ENCODE data around the gene ARMH2.

The ARMH2 gene

GRCh38 chr6:24829657-24830056 lies 30.9 kb upstream of the ARMH2 start:
- CTCF ChIA-PET = interaction anchor here (1.0 to 1.2 kb wide), 2 partner anchors 53 to 188 kb away, joined by 3 read pairs; no protein-coding TSS in a partner anchor
- POLR2A ChIA-PET = no interaction called here
- Histone ChIP-seq H3K4me1 (ENCODE audit: control extremely low read depth in 1 of 4, control insufficient read depth in 4 of 4, insufficient read depth in 4 of 4, low read length in 3 of 4) (no peaks in the 10 kb centered on the region), H3K36me3 (ENCODE audit: control insufficient read depth in 4 of 4, insufficient read depth in 4 of 4, low read length in 3 of 4) (peaks cover 30 to 92% (median 37%) of the 10 kb centered on the region in 4 experiments), H3K9me3 (ENCODE audit: control extremely low read depth in 1 of 5, control insufficient read depth in 4 of 5, insufficient read depth in 2 of 5, low read depth in 1 of 5, low read length in 4 of 5) (peaks cover 0 to 3% (median 0%) of the 10 kb centered on the region in 5 experiments), H3K27ac (ENCODE audit: insufficient read depth in 1 of 2, low read depth in 1 of 2, low read length in 2 of 2, poor library complexity in 1 of 2, severe bottlenecking in 2 of 2) (no peak overlapping the region), H3K4me3 (ENCODE audit: control insufficient read depth in 1 of 7, extremely low read depth in 1 of 7, insufficient read depth in 4 of 7, low read depth in 2 of 7, low read length in 6 of 7) (no peak overlapping the region), H3K27me3 (replicated peaks in 2 of 5; ENCODE audit: control insufficient read depth in 4 of 5, insufficient read depth in 5 of 5, low read length in 4 of 5) (no peaks in the 10 kb centered on the region)
- DNase-seq = no peak
- no CpG with 5 or more reads among the region's 3 CpGs for WGBS (ENCODE audit: insufficient coverage)

GRCh38 chr6:24827970-24828369 lies 29.3 kb upstream of the ARMH2 start:
- H3K9me3 ChIP-seq (ENCODE audit: control extremely low read depth in 1 of 5, control insufficient read depth in 4 of 5, insufficient read depth in 2 of 5, low read depth in 1 of 5, low read length in 4 of 5) = no peaks in the 10 kb centered on the region
- no peak overlapping the region for H3K27ac ChIP-seq (ENCODE audit: insufficient read depth in 1 of 2, low read depth in 1 of 2, low read length in 2 of 2, poor library complexity in 1 of 2, severe bottlenecking in 2 of 2)
- DNase-seq = no peak
- H3K27me3 ChIP-seq (replicated peaks in 2 of 5; ENCODE audit: control insufficient read depth in 4 of 5, insufficient read depth in 5 of 5, low read length in 4 of 5) = no peaks in the 10 kb centered on the region
- H3K36me3 ChIP-seq (ENCODE audit: control insufficient read depth in 4 of 4, insufficient read depth in 4 of 4, low read length in 3 of 4) = peaks cover 26 to 92% (median 43%) of the 10 kb centered on the region in 4 experiments
- CTCF ChIA-PET = no interaction called here
- WGBS (ENCODE audit: insufficient coverage) = 89% methylated on average over 5 of the region's 8 CpGs
- no peak overlapping the region for H3K4me3 ChIP-seq (ENCODE audit: control insufficient read depth in 1 of 7, extremely low read depth in 1 of 7, insufficient read depth in 4 of 7, low read depth in 2 of 7, low read length in 6 of 7)
- no peaks in the 10 kb centered on the region for H3K4me1 ChIP-seq (ENCODE audit: control extremely low read depth in 1 of 4, control insufficient read depth in 4 of 4, insufficient read depth in 4 of 4, low read length in 3 of 4)
- POLR2A ChIA-PET = no interaction called here

GRCh38 chr6:24827162-24827561 lies 28.4 kb upstream of the ARMH2 start:
- ChIA-PET POLR2A (no interaction called here), CTCF (no interaction called here)
- Histone ChIP-seq H3K27ac (ENCODE audit: insufficient read depth in 1 of 2, low read depth in 1 of 2, low read length in 2 of 2, poor library complexity in 1 of 2, severe bottlenecking in 2 of 2) (no peak overlapping the region), H3K27me3 (replicated peaks in 2 of 5; ENCODE audit: control insufficient read depth in 4 of 5, insufficient read depth in 5 of 5, low read length in 4 of 5) (no peaks in the 10 kb centered on the region), H3K4me3 (ENCODE audit: control insufficient read depth in 1 of 7, extremely low read depth in 1 of 7, insufficient read depth in 4 of 7, low read depth in 2 of 7, low read length in 6 of 7) (no peak overlapping the region), H3K9me3 (ENCODE audit: control extremely low read depth in 1 of 5, control insufficient read depth in 4 of 5, insufficient read depth in 2 of 5, low read depth in 1 of 5, low read length in 4 of 5) (no peaks in the 10 kb centered on the region), H3K36me3 (ENCODE audit: control insufficient read depth in 4 of 4, insufficient read depth in 4 of 4, low read length in 3 of 4) (peaks cover 21 to 88% (median 42%) of the 10 kb centered on the region in 4 experiments), H3K4me1 (ENCODE audit: control extremely low read depth in 1 of 4, control insufficient read depth in 4 of 4, insufficient read depth in 4 of 4, low read length in 3 of 4) (no peaks in the 10 kb centered on the region)
- no peak for DNase-seq
- WGBS (ENCODE audit: insufficient coverage) = no CpG with 5 or more reads among the region's 3 CpGs

- WGBS (ENCODE audit: insufficient coverage) = 100% methylated on average over 2 of the region's 2 CpGs
Observed at GRCh38 chr6:24825130-24825630, 26.5 kb upstream of the ARMH2 start.

GRCh38 chr6:24824142-24824938 lies 25.6 kb upstream of the ARMH2 start:
- no peaks in the 10 kb centered on the region for H3K9me3 ChIP-seq (ENCODE audit: control extremely low read depth in 1 of 5, control insufficient read depth in 4 of 5, insufficient read depth in 2 of 5, low read depth in 1 of 5, low read length in 4 of 5)
- DNase-seq = no peak
- WGBS (ENCODE audit: insufficient coverage) = 100% methylated on average over 3 of the region's 6 CpGs
- H3K4me1 ChIP-seq (ENCODE audit: control extremely low read depth in 1 of 4, control insufficient read depth in 4 of 4, insufficient read depth in 4 of 4, low read length in 3 of 4) = no peaks in the 10 kb centered on the region
- ChIA-PET CTCF (interaction anchor here (1.5 kb wide), 1 partner anchor 20 kb away, joined by 4 read pairs; no protein-coding TSS in a partner anchor), POLR2A (no interaction called here)
- peaks cover 16 to 72% (median 34%) of the 10 kb centered on the region in 4 experiments for H3K36me3 ChIP-seq (ENCODE audit: control insufficient read depth in 4 of 4, insufficient read depth in 4 of 4, low read length in 3 of 4)
- no peak overlapping the region for H3K27ac ChIP-seq (ENCODE audit: insufficient read depth in 1 of 2, low read depth in 1 of 2, low read length in 2 of 2, poor library complexity in 1 of 2, severe bottlenecking in 2 of 2)
- H3K4me3 ChIP-seq (ENCODE audit: control insufficient read depth in 1 of 7, extremely low read depth in 1 of 7, insufficient read depth in 4 of 7, low read depth in 2 of 7, low read length in 6 of 7) = no peak overlapping the region
- no peaks in the 10 kb centered on the region for H3K27me3 ChIP-seq (replicated peaks in 2 of 5; ENCODE audit: control insufficient read depth in 4 of 5, insufficient read depth in 5 of 5, low read length in 4 of 5)

More at GRCh38 chr6:24825130-24825630, 26.5 kb upstream of the ARMH2 start:
- H3K4me1 ChIP-seq (ENCODE audit: control extremely low read depth in 1 of 4, control insufficient read depth in 4 of 4, insufficient read depth in 4 of 4, low read length in 3 of 4) = no peaks in the 10 kb centered on the region
- no peak for DNase-seq
- H3K27me3 ChIP-seq (replicated peaks in 2 of 5; ENCODE audit: control insufficient read depth in 4 of 5, insufficient read depth in 5 of 5, low read length in 4 of 5) = no peaks in the 10 kb centered on the region
- ChIA-PET CTCF (no interaction called here), POLR2A (no interaction called here)
- H3K4me3 ChIP-seq (ENCODE audit: control insufficient read depth in 1 of 7, extremely low read depth in 1 of 7, insufficient read depth in 4 of 7, low read depth in 2 of 7, low read length in 6 of 7) = no peak overlapping the region
- H3K36me3 ChIP-seq (ENCODE audit: control insufficient read depth in 4 of 4, insufficient read depth in 4 of 4, low read length in 3 of 4) = peaks cover 22 to 80% (median 33%) of the 10 kb centered on the region in 4 experiments
- H3K9me3 ChIP-seq (ENCODE audit: control extremely low read depth in 1 of 5, control insufficient read depth in 4 of 5, insufficient read depth in 2 of 5, low read depth in 1 of 5, low read length in 4 of 5) = no peaks in the 10 kb centered on the region
- H3K27ac ChIP-seq (ENCODE audit: insufficient read depth in 1 of 2, low read depth in 1 of 2, low read length in 2 of 2, poor library complexity in 1 of 2, severe bottlenecking in 2 of 2) = no peak overlapping the region

- CTCF ChIA-PET = interaction anchor here (0.8 to 2.0 kb wide), 3 partner anchors 15 to 251 kb away, joined by 3 to 5 read pairs (median 3); partner anchors contain the start of gene GMNN
Observed at GRCh38 chr6:24823185-24823584, 24.5 kb upstream of the ARMH2 start.

GRCh38 chr6:24822696-24823095 lies 24.0 kb upstream of the ARMH2 start:
- Histone ChIP-seq H3K27ac (ENCODE audit: insufficient read depth in 1 of 2, low read depth in 1 of 2, low read length in 2 of 2, poor library complexity in 1 of 2, severe bottlenecking in 2 of 2) (no peak overlapping the region), H3K27me3 (replicated peaks in 2 of 5; ENCODE audit: control insufficient read depth in 4 of 5, insufficient read depth in 5 of 5, low read length in 4 of 5) (no peaks in the 10 kb centered on the region), H3K9me3 (ENCODE audit: control extremely low read depth in 1 of 5, control insufficient read depth in 4 of 5, insufficient read depth in 2 of 5, low read depth in 1 of 5, low read length in 4 of 5) (no peaks in the 10 kb centered on the region), H3K4me1 (ENCODE audit: control extremely low read depth in 1 of 4, control insufficient read depth in 4 of 4, insufficient read depth in 4 of 4, low read length in 3 of 4) (no peaks in the 10 kb centered on the region), H3K4me3 (ENCODE audit: control insufficient read depth in 1 of 7, extremely low read depth in 1 of 7, insufficient read depth in 4 of 7, low read depth in 2 of 7, low read length in 6 of 7) (no peak overlapping the region), H3K36me3 (ENCODE audit: control insufficient read depth in 4 of 4, insufficient read depth in 4 of 4, low read length in 3 of 4) (peaks cover 12 to 71% (median 35%) of the 10 kb centered on the region in 4 experiments)
- POLR2A ChIA-PET = no interaction called here
- CTCF ChIA-PET = interaction anchor here (0.8 to 2.0 kb wide), 3 partner anchors 15 to 251 kb away, joined by 3 to 5 read pairs (median 3); partner anchors contain the start of gene GMNN
- 100% methylated on average over 6 of the region's 6 CpGs for WGBS (ENCODE audit: insufficient coverage)
- DNase-seq = no peak

More at GRCh38 chr6:24823185-24823584, 24.5 kb upstream of the ARMH2 start:
- H3K27me3 ChIP-seq (replicated peaks in 2 of 5; ENCODE audit: control insufficient read depth in 4 of 5, insufficient read depth in 5 of 5, low read length in 4 of 5) = no peaks in the 10 kb centered on the region
- peaks cover 16 to 74% (median 38%) of the 10 kb centered on the region in 4 experiments for H3K36me3 ChIP-seq (ENCODE audit: control insufficient read depth in 4 of 4, insufficient read depth in 4 of 4, low read length in 3 of 4)
- no peak overlapping the region for H3K27ac ChIP-seq (ENCODE audit: insufficient read depth in 1 of 2, low read depth in 1 of 2, low read length in 2 of 2, poor library complexity in 1 of 2, severe bottlenecking in 2 of 2)
- 100% methylated on average over 2 of the region's 2 CpGs for WGBS (ENCODE audit: insufficient coverage)
- POLR2A ChIA-PET = no interaction called here
- H3K4me1 ChIP-seq (ENCODE audit: control extremely low read depth in 1 of 4, control insufficient read depth in 4 of 4, insufficient read depth in 4 of 4, low read length in 3 of 4) = no peaks in the 10 kb centered on the region
- H3K4me3 ChIP-seq (ENCODE audit: control insufficient read depth in 1 of 7, extremely low read depth in 1 of 7, insufficient read depth in 4 of 7, low read depth in 2 of 7, low read length in 6 of 7) = no peak overlapping the region
- H3K9me3 ChIP-seq (ENCODE audit: control extremely low read depth in 1 of 5, control insufficient read depth in 4 of 5, insufficient read depth in 2 of 5, low read depth in 1 of 5, low read length in 4 of 5) = no peaks in the 10 kb centered on the region
- DNase-seq = no peak
